Measurements from ENCODE around the gene AARSD1. TPM values are rescaled to one million over a fixed set of nuclear protein-coding genes. Genes with fewer than 3 reads are reported as not detected.
A peak's percentile ranks its signal among the peaks of the same experiment; 100 is the strongest.
"Not testable (repeated sequence)": the region's sequence is repeated elsewhere in the genome, so short reads cannot be mapped to it uniquely, and the experiment has no call there.

AARSD1 gene
- total RNA-seq, 1 experiment from 2014 or later: 79.9 TPM

- BruUV-seq (replicated peaks): no TSS peak
- DNase-seq (ENCODE audit: unreplicated experiment): no peak
- intact Hi-C loops (cut with micrococcal nuclease): no loop called here
- no peaks in the 10 kb centered on the region for H3K9me3 Mint-ChIP-seq (ENCODE audit: unreplicated experiment)
- H3K4me1 Mint-ChIP-seq (ENCODE audit: insufficient read depth, unreplicated experiment): peaks cover 23% of the 10 kb centered on the region
- H3K27ac Mint-ChIP-seq (ENCODE audit: low read depth, unreplicated experiment): peak overlapping the region; percentile 96
- no peaks in the 10 kb centered on the region for H3K27me3 Mint-ChIP-seq (ENCODE audit: insufficient read depth, unreplicated experiment)
- CTCF ChIA-PET: interaction anchor here (0.7 to 1.9 kb wide), 2 partner anchors 175 to 485 kb away, joined by 3 to 7 read pairs; partner anchors contain the start of genes BECN1 and DHX8
- POLR2A ChIA-PET: interaction anchor here (0.6 to 3.6 kb wide), 16 partner anchors 7 to 1080 kb away, joined by 3 to 58 read pairs (median 22); partner anchors contain the start of genes AARSD1, ACLY, BECN1 and BRCA1
- peaks cover 68% of the 10 kb centered on the region for H3K36me3 Mint-ChIP-seq (ENCODE audit: insufficient read depth, unreplicated experiment)
- peak overlapping the region; percentile 95 for H3K4me3 Mint-ChIP-seq (ENCODE audit: unreplicated experiment)
- TF ChIP-seq CTCF (IDR thresholded peaks at IDR 0.05; ENCODE audit: unreplicated experiment): no peak
Measured at GRCh38 chr17:42999003-42999525, 34.8 kb upstream of the AARSD1 start.

- H3K4me3 Mint-ChIP-seq (ENCODE audit: unreplicated experiment): peak within 1 kb of the TSS; percentile 95
- H3K27ac Mint-ChIP-seq (ENCODE audit: low read depth, unreplicated experiment): peak within 1 kb of the TSS; percentile 96
- peaks cover 23% of the 10 kb centered on the region for H3K4me1 Mint-ChIP-seq (ENCODE audit: insufficient read depth, unreplicated experiment)
- POLR2A ChIA-PET: interaction anchor here (0.5 to 3.6 kb wide), 36 partner anchors 8 to 1558 kb away, joined by 3 to 58 read pairs (median 6); partner anchors contain the start of genes AARSD1, AOC2, BECN1 and BRCA1
- H3K9me3 Mint-ChIP-seq (ENCODE audit: unreplicated experiment): no peaks in the 10 kb centered on the region
- peak; percentile 99 for DNase-seq (ENCODE audit: unreplicated experiment)
- intact Hi-C loops (cut with micrococcal nuclease): loop anchor here (1.0 kb wide), 2 partner anchors 34 to 155 kb away; partner anchors contain the start of gene AARSD1
- peak; percentile 77 for TF ChIP-seq CTCF (IDR thresholded peaks at IDR 0.05; ENCODE audit: unreplicated experiment)
- CTCF ChIA-PET: interaction anchor here (0.6 to 2.5 kb wide), 15 partner anchors 13 to 775 kb away, joined by 3 to 17 read pairs (median 4); partner anchors contain the start of genes AARSD1, AOC2, BECN1 and DHX8
- peaks cover 68% of the 10 kb centered on the region for H3K36me3 Mint-ChIP-seq (ENCODE audit: insufficient read depth, unreplicated experiment)
- BruUV-seq (replicated peaks): TSS peak; percentile 78
- no peaks in the 10 kb centered on the region for H3K27me3 Mint-ChIP-seq (ENCODE audit: insufficient read depth, unreplicated experiment)
Measured at GRCh38 chr17:42997984-42998938, 34.0 kb upstream of the AARSD1 start, which contains the start of gene RPL27. TSS of gene RPL27 (plus strand) at chr17:42998419. CDS start at chr17:42998751, 332 bp downstream.

GRCh38 chr17:42997390-42997983 is 33.2 kb upstream of the AARSD1 start:
- no peaks in the 10 kb centered on the region for H3K9me3 Mint-ChIP-seq (ENCODE audit: unreplicated experiment)

GRCh38 chr17:42993913-42994312 is 29.7 kb upstream of the AARSD1 start:
- H3K27me3 Mint-ChIP-seq (ENCODE audit: insufficient read depth, unreplicated experiment); H3K9me3 Mint-ChIP-seq (ENCODE audit: unreplicated experiment); DNase-seq (ENCODE audit: unreplicated experiment); CTCF ChIA-PET; POLR2A ChIA-PET; BruUV-seq (replicated peaks); intact Hi-C loops (cut with micrococcal nuclease); H3K27ac Mint-ChIP-seq (ENCODE audit: low read depth, unreplicated experiment); H3K4me3 Mint-ChIP-seq (ENCODE audit: unreplicated experiment): not testable (repeated sequence)
- Mint-ChIP-seq H3K36me3 (ENCODE audit: insufficient read depth, unreplicated experiment) (peaks cover 67% of the 10 kb centered on the region), H3K4me1 (ENCODE audit: insufficient read depth, unreplicated experiment) (peaks cover 15% of the 10 kb centered on the region)

More at GRCh38 chr17:42997390-42997983, 33.2 kb upstream of the AARSD1 start:
- POLR2A ChIA-PET: interaction anchor here (0.5 to 3.6 kb wide), 34 partner anchors 9 to 1559 kb away, joined by 3 to 58 read pairs (median 6); partner anchors contain the start of genes AARSD1, AOC2, BECN1 and BRCA1
- no peak for DNase-seq (ENCODE audit: unreplicated experiment)
- intact Hi-C loops (cut with micrococcal nuclease): no loop called here
- Mint-ChIP-seq H3K4me3 (ENCODE audit: unreplicated experiment) (peak overlapping the region; percentile 95), H3K27me3 (ENCODE audit: insufficient read depth, unreplicated experiment) (no peaks in the 10 kb centered on the region), H3K4me1 (ENCODE audit: insufficient read depth, unreplicated experiment) (peaks cover 23% of the 10 kb centered on the region), H3K27ac (ENCODE audit: low read depth, unreplicated experiment) (peak overlapping the region; percentile 96), H3K36me3 (ENCODE audit: insufficient read depth, unreplicated experiment) (peaks cover 68% of the 10 kb centered on the region)
- TF ChIP-seq CTCF (IDR thresholded peaks at IDR 0.05; ENCODE audit: unreplicated experiment): no peak
- BruUV-seq (replicated peaks): no TSS peak
- CTCF ChIA-PET: interaction anchor here (0.6 to 2.5 kb wide), 11 partner anchors 12 to 413 kb away, joined by 3 to 17 read pairs (median 4); partner anchors contain the start of genes AARSD1, AOC2, BECN1 and VAT1

Measured in MCF 10A (cell line).